ENCODE measurements around the gene MCAT. TPM values are rescaled to one million over a fixed set of nuclear protein-coding genes. Genes with fewer than 3 reads are reported as not detected.

Gene MCAT
- total RNA-seq, 2 experiments from 2014 or later = 9.5 to 10.4 TPM

DNA sequence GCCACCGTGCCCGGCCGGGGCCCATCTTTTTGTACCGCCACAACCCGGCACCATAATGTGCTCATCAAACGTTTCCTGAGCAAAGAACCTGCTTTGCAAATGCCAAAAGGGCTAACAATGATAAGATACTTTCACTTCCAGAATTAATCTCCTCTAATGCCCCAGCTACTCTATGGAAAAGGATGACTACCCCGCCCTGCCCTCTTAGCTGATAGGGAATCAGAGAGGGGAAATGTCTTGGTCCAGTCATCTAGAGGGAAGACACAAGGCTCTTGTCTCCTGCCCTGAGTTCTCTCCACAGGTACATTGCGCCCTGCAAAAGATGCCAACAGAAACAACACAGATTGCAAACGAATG lies 54.6 kb downstream of the MCAT start:
- peaks cover 27% of the 10 kb centered on the region for H3K4me1 Mint-ChIP-seq
- H3K9me3 Mint-ChIP-seq = no peaks in the 10 kb centered on the region
- CTCF ChIA-PET = interaction anchor here (0.7 kb wide), 2 partner anchors 49 to 88 kb away, joined by 3 to 8 read pairs; no protein-coding TSS in a partner anchor
- H3K27ac Mint-ChIP-seq = peak overlapping the region; percentile 91
- POLR2A ChIA-PET = interaction anchor here (0.5 kb wide), 1 partner anchor 71 kb away, joined by 3 read pairs; no protein-coding TSS in a partner anchor
- peaks cover 7% of the 10 kb centered on the region for H3K36me3 Mint-ChIP-seq (ENCODE audit: low read depth)
- peak overlapping the region; percentile 84 for H3K4me3 Mint-ChIP-seq
- DNase-seq = no peak
- H3K27me3 Mint-ChIP-seq = no peaks in the 10 kb centered on the region

DNA sequence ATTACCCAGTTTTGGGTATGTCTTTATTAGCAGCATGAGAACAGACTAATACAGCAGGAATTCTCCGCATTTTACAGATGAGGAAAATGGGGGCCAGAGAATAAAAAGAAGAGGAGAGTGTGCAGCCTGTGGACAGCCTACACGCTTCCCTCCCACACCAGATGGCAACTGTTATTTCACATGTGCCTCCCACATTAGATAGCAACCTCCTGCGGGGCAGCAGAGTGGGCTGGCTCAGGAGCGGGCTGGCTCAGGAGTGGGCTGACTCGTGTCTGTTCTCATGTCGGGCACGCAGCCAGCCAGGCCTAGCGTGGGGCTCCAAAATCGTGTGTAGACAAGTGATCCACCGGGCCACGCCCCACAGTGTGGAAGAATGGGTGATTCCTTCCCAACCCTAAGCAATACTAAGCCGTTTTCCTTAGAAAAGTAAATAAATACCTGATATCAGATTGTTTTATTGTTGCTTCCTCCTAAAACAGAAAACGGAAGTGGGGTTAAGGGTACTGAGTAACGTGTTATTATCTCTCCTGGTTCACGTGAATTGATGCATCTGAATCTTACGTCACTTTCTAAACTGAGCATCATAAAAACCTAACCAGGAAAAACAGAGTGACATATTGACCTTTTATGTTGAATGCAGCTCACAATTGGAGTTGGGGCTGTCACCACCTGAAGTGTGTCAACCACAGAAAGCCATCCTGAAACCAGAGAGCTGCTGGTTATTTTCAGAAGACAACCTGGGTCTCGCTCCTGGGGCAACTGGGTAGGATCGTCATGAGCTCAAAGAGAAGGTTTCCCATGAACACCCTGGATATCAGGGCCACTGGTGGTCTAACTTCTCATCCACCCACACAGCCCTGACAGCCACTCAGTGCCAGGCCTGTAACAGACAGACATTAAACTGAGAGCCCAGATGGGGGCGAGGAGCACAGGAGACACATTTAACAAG lies 57.3 kb downstream of the MCAT start:
- no peak overlapping the region for H3K4me3 Mint-ChIP-seq
- no peaks in the 10 kb centered on the region for H3K27me3 Mint-ChIP-seq
- CTCF ChIA-PET = interaction anchor here (0.6 to 1.2 kb wide), 2 partner anchors 12 to 64 kb away, joined by 3 read pairs; no protein-coding TSS in a partner anchor
- no peak for DNase-seq
- no peaks in the 10 kb centered on the region for H3K9me3 Mint-ChIP-seq
- peak overlapping the region; percentile 50 for H3K27ac Mint-ChIP-seq
- H3K36me3 Mint-ChIP-seq (ENCODE audit: low read depth) = peaks cover 7% of the 10 kb centered on the region
- POLR2A ChIA-PET = no interaction called here
- peaks cover 24% of the 10 kb centered on the region for H3K4me1 Mint-ChIP-seq

Other genes starting within 250 kb of the MCAT start
- gene PACSIN2, start 128.2 kb downstream of the MCAT start, total RNA-seq = 10 to 100 TPM; 32.3 to 35.8 TPM
- gene TTLL1, start 54.0 kb downstream of the MCAT start, total RNA-seq = 1 to 10 TPM; 9.0 to 9.3 TPM
- 1 to 10 TPM; 1.4 to 1.9 TPM for gene BIK, start 32.6 kb downstream of the MCAT start, total RNA-seq
- gene TSPO, start 8.2 kb upstream of the MCAT start, total RNA-seq = 100 to 1,000 TPM in 1 of 2 experiments, 10 to 100 TPM in 1; 90.9 to 122 TPM
- 10 to 100 TPM; 42.9 to 44.6 TPM for gene TTLL12, start 43.7 kb upstream of the MCAT start, total RNA-seq
- not detected for gene SCUBE1, start 200.0 kb upstream of the MCAT start, total RNA-seq